ENCODE results near the gene WNK2.

- TF ChIP-seq CTCF (conservative IDR thresholded peaks at IDR 0.05; ENCODE audit: low read depth, low read length), result no peak
- TF ChIP-seq POLR2A (IDR thresholded peaks at IDR 0.05; ENCODE audit: low read depth, low read length), result no peak
- TF ChIP-seq CEBPB (IDR thresholded peaks at IDR 0.05; ENCODE audit: low read depth, low read length), result no peak
- TF ChIP-seq MXI1 (IDR thresholded peaks at IDR 0.05; ENCODE audit: borderline replicate concordance, low read depth, low read length), result no peak
Observed at GRCh38 chr9:93245437-93245970, 61.6 kb downstream of the WNK2 start.

All from IMR-90 (cell line).